SK-N-SH treated with all-trans-retinoic acid at 6 μM for 48 hours (cell line): ENCODE measurements around the gene ASS1.

Experiments used
- ARNTL ChIP-seq: fragments of 450-650 bp; formaldehyde crosslinking; IDR thresholded peaks from 2 replicates; pipeline ENCODE4 v1.5.0; 2020; ENCODE audit warnings: low read depth, mild to moderate bottlenecking, moderate library complexity, borderline replicate concordance
- GLIS3 ChIP-seq: fragments of 250-450 bp; sonication (Bioruptor Pico); IDR thresholded peaks from 2 replicates; pipeline ENCODE4 v1.5.0; 2020; ENCODE audit warnings: mild to moderate bottlenecking, moderate library complexity
- OSR1 ChIP-seq: fragments of 250-450 bp; sonication (Bioruptor Pico); IDR thresholded peaks from 2 replicates; pipeline ENCODE4 v1.8.0; 2022; ENCODE audit warnings: moderate library complexity, mild to moderate bottlenecking, inconsistent platforms
- RARB ChIP-seq: fragments of 250-450 bp; sonication (Bioruptor Pico); IDR thresholded peaks from 2 replicates; pipeline ENCODE4 v1.8.0; 2021; ENCODE audit warnings: mild to moderate bottlenecking, moderate library complexity
- SNAI2 ChIP-seq: fragments of 250-450 bp; sonication (Bioruptor Pico); IDR thresholded peaks from 2 replicates; pipeline ENCODE4 v1.5.0; 2020; ENCODE audit warnings: mild to moderate bottlenecking, moderate library complexity
- TOX ChIP-seq: fragments of 250-450 bp; sonication (Bioruptor Pico); IDR thresholded peaks from 2 replicates; pipeline ENCODE4 v1.8.0; 2021; ENCODE audit warnings: mild to moderate bottlenecking, moderate library complexity, borderline replicate concordance
- ZC3H10 ChIP-seq: fragments of 250-450 bp; sonication (Bioruptor Pico); IDR thresholded peaks from 2 replicates; pipeline ENCODE4 v1.5.1; 2021; ENCODE audit warnings: mild to moderate bottlenecking, moderate library complexity
- ZFP3 ChIP-seq: fragments of 250-450 bp; sonication (Bioruptor Pico); IDR thresholded peaks from 2 replicates; pipeline ENCODE4 v1.5.0; 2020; ENCODE audit warnings: mild to moderate bottlenecking, moderate library complexity
- ZNF8 ChIP-seq: fragments of 450-650 bp; formaldehyde crosslinking; IDR thresholded peaks from 2 replicates; pipeline ENCODE4 v1.5.0; 2020; ENCODE audit warnings: mild to moderate bottlenecking, moderate library complexity
- TF ChIP-seq, protein P1 (sequence below): fragments of 250-450 bp; sonication (Bioruptor Pico); IDR thresholded peaks from 2 replicates; pipeline ENCODE4 v1.5.0; 2020; ENCODE audit warnings: mild to moderate bottlenecking, moderate library complexity
- TF ChIP-seq, protein P2 (sequence below): fragments of 250-450 bp; sonication (Bioruptor Pico); IDR thresholded peaks from 2 replicates; pipeline ENCODE4 v1.8.0; 2021; ENCODE audit warnings: low read depth, mild to moderate bottlenecking, moderate library complexity, borderline replicate concordance
- TF ChIP-seq, protein P3 (sequence below): fragments of 250-450 bp; sonication (Bioruptor Pico); IDR thresholded peaks from 2 replicates; pipeline ENCODE4 v1.5.1; 2021; ENCODE audit warnings: mild to moderate bottlenecking, moderate library complexity

DNA sequence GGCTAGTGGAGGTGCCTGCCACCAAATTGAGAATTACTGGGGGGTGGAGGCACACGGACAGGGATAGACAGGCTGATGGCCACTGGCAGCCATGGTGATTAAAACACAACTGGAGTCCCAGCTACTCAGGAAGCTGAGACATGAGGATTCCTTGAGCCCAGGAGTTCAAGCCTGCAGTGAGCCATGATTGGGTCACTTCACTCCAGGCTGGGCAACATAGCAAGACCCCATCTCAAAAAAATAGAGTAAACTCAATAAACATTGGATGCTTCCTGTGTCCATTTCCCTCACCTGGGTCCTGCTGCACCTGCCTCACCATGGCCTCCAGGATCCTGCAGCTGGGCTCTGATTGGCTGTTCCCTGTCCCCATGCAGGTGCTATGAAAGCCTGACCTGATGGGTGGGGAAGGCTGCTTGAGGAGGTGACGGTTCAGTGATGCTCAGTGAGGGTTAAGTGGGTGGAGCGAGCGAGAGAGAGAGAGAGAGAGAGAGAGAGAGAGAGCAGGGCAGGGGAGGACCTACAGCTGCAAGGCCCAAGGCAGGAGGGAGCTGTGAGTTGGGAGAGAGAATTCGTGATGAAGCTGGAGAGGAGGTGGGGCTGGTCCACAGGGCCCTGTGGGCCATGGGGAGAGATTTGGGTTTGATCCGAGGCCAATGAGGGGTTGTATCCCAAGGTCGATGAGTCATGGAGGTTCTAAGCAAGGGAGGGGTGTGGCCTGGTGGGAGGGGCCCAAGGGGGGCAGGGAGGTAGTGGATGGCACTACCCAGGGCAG is 97.9 kb downstream of the ASS1 start:
- TF ChIP-seq RARB (CRISPR knock-in tag): no peak
- TF ChIP-seq TOX: no peak
- TF ChIP-seq, protein P1, sequence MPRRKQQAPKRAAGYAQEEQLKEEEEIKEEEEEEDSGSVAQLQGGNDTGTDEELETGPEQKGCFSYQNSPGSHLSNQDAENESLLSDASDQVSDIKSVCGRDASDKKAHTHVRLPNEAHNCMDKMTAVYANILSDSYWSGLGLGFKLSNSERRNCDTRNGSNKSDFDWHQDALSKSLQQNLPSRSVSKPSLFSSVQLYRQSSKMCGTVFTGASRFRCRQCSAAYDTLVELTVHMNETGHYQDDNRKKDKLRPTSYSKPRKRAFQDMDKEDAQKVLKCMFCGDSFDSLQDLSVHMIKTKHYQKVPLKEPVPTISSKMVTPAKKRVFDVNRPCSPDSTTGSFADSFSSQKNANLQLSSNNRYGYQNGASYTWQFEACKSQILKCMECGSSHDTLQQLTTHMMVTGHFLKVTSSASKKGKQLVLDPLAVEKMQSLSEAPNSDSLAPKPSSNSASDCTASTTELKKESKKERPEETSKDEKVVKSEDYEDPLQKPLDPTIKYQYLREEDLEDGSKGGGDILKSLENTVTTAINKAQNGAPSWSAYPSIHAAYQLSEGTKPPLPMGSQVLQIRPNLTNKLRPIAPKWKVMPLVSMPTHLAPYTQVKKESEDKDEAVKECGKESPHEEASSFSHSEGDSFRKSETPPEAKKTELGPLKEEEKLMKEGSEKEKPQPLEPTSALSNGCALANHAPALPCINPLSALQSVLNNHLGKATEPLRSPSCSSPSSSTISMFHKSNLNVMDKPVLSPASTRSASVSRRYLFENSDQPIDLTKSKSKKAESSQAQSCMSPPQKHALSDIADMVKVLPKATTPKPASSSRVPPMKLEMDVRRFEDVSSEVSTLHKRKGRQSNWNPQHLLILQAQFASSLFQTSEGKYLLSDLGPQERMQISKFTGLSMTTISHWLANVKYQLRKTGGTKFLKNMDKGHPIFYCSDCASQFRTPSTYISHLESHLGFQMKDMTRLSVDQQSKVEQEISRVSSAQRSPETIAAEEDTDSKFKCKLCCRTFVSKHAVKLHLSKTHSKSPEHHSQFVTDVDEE: no peak
- TF ChIP-seq, protein P2, sequence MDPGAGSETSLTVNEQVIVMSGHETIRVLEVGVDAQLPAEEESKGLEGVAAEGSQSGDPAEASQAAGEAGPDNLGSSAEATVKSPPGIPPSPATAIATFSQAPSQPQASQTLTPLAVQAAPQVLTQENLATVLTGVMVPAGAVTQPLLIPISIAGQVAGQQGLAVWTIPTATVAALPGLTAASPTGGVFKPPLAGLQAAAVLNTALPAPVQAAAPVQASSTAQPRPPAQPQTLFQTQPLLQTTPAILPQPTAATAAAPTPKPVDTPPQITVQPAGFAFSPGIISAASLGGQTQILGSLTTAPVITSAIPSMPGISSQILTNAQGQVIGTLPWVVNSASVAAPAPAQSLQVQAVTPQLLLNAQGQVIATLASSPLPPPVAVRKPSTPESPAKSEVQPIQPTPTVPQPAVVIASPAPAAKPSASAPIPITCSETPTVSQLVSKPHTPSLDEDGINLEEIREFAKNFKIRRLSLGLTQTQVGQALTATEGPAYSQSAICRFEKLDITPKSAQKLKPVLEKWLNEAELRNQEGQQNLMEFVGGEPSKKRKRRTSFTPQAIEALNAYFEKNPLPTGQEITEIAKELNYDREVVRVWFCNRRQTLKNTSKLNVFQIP (CRISPR knock-in tag): no peak
- TF ChIP-seq ZC3H10 (CRISPR knock-in tag): no peak
- TF ChIP-seq ZFP3 (CRISPR knock-in tag): no peak
- no peak for TF ChIP-seq OSR1
- no peak for TF ChIP-seq ZNF8 (CRISPR knock-in tag)
- TF ChIP-seq, protein P3, sequence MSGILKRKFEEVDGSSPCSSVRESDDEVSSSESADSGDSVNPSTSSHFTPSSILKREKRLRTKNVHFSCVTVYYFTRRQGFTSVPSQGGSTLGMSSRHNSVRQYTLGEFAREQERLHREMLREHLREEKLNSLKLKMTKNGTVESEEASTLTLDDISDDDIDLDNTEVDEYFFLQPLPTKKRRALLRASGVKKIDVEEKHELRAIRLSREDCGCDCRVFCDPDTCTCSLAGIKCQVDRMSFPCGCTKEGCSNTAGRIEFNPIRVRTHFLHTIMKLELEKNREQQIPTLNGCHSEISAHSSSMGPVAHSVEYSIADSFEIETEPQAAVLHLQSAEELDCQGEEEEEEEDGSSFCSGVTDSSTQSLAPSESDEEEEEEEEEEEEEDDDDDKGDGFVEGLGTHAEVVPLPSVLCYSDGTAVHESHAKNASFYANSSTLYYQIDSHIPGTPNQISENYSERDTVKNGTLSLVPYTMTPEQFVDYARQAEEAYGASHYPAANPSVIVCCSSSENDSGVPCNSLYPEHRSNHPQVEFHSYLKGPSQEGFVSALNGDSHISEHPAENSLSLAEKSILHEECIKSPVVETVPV: no peak
- TF ChIP-seq GLIS3 (CRISPR knock-in tag): no peak
- no peak for TF ChIP-seq ARNTL (CRISPR knock-in tag)
- TF ChIP-seq SNAI2 (CRISPR knock-in tag): no peak
